ENCODE results near the gene GRIPAP1. TPM values are rescaled to one million over a fixed set of nuclear protein-coding genes. Genes with fewer than 3 reads are reported as not detected.

Gene GRIPAP1
- 13.3 and 15.3 TPM in 2 replicates for total RNA-seq

GRCh38 chrX:49002091-49002935 lies at the start of gene GRIPAP1:
GRIPAP1 (minus strand) TSS chrX:49002264; CDS start chrX:49002229, 35 bp downstream.

GRCh38 chrX:49043220-49043986 lies 41.3 kb upstream of the GRIPAP1 start, which contains the start of gene TFE3:
TFE3 (minus strand) TSS chrX:49043357; CDS start chrX:49043226, 131 bp downstream.

GRCh38 chrX:48971249-48972219 lies 30.5 kb downstream of the GRIPAP1 start, which contains the start of gene KCND1:
KCND1 (minus strand) TSS chrX:48971844; CDS start chrX:48970271, 1,573 bp downstream.

GRCh38 chrX:48957477-48957826 lies 44.6 kb downstream of the GRIPAP1 start, which contains the start of gene OTUD5:
OTUD5 (minus strand) TSS chrX:48957607; CDS start chrX:48957570, 37 bp downstream.

Small RNAs within 50 kb of the gene (small RNA-seq; reads per million reads assigned to genes)
- not detected for gene RNU6-722P

Other genes with a start within 250 kb of the GRIPAP1 start
- gene GLOD5, start 240.5 kb downstream of the GRIPAP1 start, total RNA-seq: not detected in 2 replicates
- gene GATA1, start 215.7 kb downstream of the GRIPAP1 start, total RNA-seq: not detected in 2 replicates
- gene HDAC6, start 200.2 kb downstream of the GRIPAP1 start, total RNA-seq: 75.8 and 79.6 TPM in 2 replicates
- not detected in 2 replicates for gene ERAS, start 175.8 kb downstream of the GRIPAP1 start, total RNA-seq
- gene PCSK1N, start 166.7 kb downstream of the GRIPAP1 start, total RNA-seq: 13.1 and 27.1 TPM in 2 replicates
- 58.8 and 60.9 TPM in 2 replicates for gene TIMM17B, start 104.5 kb downstream of the GRIPAP1 start, total RNA-seq
- gene PQBP1, start 104.3 kb downstream of the GRIPAP1 start, total RNA-seq: 47.9 and 62.4 TPM in 2 replicates
- 20.8 and 35.4 TPM in 2 replicates for gene SLC35A2, start 90.6 kb downstream of the GRIPAP1 start, total RNA-seq
- gene PIM2, start 83.2 kb downstream of the GRIPAP1 start, total RNA-seq: 5.9 and 8.5 TPM in 2 replicates
- gene OTUD5, start 44.7 kb downstream of the GRIPAP1 start, total RNA-seq: 34.5 and 40.6 TPM in 2 replicates
- 0.11 and 0.39 TPM in 2 replicates for gene KCND1, start 30.4 kb downstream of the GRIPAP1 start, total RNA-seq
- gene TFE3, start 41.1 kb upstream of the GRIPAP1 start, total RNA-seq: 55.4 and 62.0 TPM in 2 replicates
- 8.2 and 9.3 TPM in 2 replicates for gene CCDC120, start 56.7 kb upstream of the GRIPAP1 start, total RNA-seq
- gene PRAF2, start 71.7 kb upstream of the GRIPAP1 start, total RNA-seq: 19.0 and 19.2 TPM in 2 replicates
- gene WDR45, start 77.6 kb upstream of the GRIPAP1 start, total RNA-seq: 56.1 and 61.8 TPM in 2 replicates
- gene GPKOW, start 121.5 kb upstream of the GRIPAP1 start, total RNA-seq: 13.3 and 13.9 TPM in 2 replicates
- gene MAGIX, start 160.5 kb upstream of the GRIPAP1 start, total RNA-seq: 16.3 and 21.6 TPM in 2 replicates
- gene PLP2, start 169.6 kb upstream of the GRIPAP1 start, total RNA-seq: 35.3 and 60.5 TPM in 2 replicates
- gene PRICKLE3, start 184.1 kb upstream of the GRIPAP1 start, total RNA-seq: 11.4 and 14.3 TPM in 2 replicates
- under 0.01 TPM in 1 of 2 replicates, not detected in the other for gene SYP, start 197.9 kb upstream of the GRIPAP1 start, total RNA-seq
- gene CACNA1F, start 231.1 kb upstream of the GRIPAP1 start, total RNA-seq: not detected in 2 replicates
- gene CCDC22, start 233.2 kb upstream of the GRIPAP1 start, total RNA-seq: 10.6 and 19.6 TPM in 2 replicates

All from placental epithelial cell (primary cell).